NAMALWA (cell line): ENCODE data around the gene PRTN3.
A peak's percentile ranks its signal among the peaks of the same experiment; 100 is the strongest.
"Not testable (repeated sequence)": the region's sequence is repeated elsewhere in the genome, so short reads cannot be mapped to it uniquely, and the experiment has no call there.

Experiments used
- DNase-seq: peaks from one replicate; pipeline ENCODE4 v3.0.0-alpha.2; 2015; ENCODE audit warnings: low spot score

Gene PRTN3

GRCh38 chr19:883661-884211, 42.9 kb downstream of the PRTN3 start:
- no peak for DNase-seq

- no peak for DNase-seq
These were observed 43.8 kb downstream of the PRTN3 start for GRCh38 chr19:884420-885211.

GRCh38 chr19:885536-886224, 44.9 kb downstream of the PRTN3 start:
- no peak for DNase-seq

GRCh38 chr19:887072-887471, 46.3 kb downstream of the PRTN3 start:
- DNase-seq, result no peak

GRCh38 chr19:887599-887998, 46.8 kb downstream of the PRTN3 start:
- no peak for DNase-seq

GRCh38 chr19:888581-889385, 48.0 kb downstream of the PRTN3 start:
- DNase-seq, result no peak

GRCh38 chr19:889662-890295, 49.0 kb downstream of the PRTN3 start:
- no peak for DNase-seq

- DNase-seq, result no peak
These were observed 50.0 kb downstream of the PRTN3 start for GRCh38 chr19:890831-891230.

- DNase-seq, result not testable (repeated sequence)
These were observed 50.8 kb downstream of the PRTN3 start for GRCh38 chr19:891421-892200.

GRCh38 chr19:892243-892893, 51.6 kb downstream of the PRTN3 start:
- peak; percentile 51 for DNase-seq

GRCh38 chr19:892894-893689, 52.3 kb downstream of the PRTN3 start, which contains the start of the genes MED16 and RNU6-9:
MED16 (minus strand) TSS chr19:893187; CDS start chr19:891131, 2,056 bp downstream.
RNU6-9 (plus strand) TSS chr19:893484.
- DNase-seq, result peak; percentile 95

- no peak for DNase-seq
These were observed 55.6 kb downstream of the PRTN3 start for GRCh38 chr19:896434-896833.

GRCh38 chr19:896999-897398, 56.2 kb downstream of the PRTN3 start:
- no peak for DNase-seq

GRCh38 chr19:897442-898039, 56.7 kb downstream of the PRTN3 start:
- DNase-seq, result no peak
